Retinal pigment epithelial cell (primary cell): ENCODE results near the gene C5orf15.

Source experiments
- DNase-seq: peaks from one replicate; pipeline ENCODE4 v3.0.0-alpha.2; 2010; ENCODE audit warnings: low read depth
- H3K4me3 ChIP-seq: 2 replicates; pipeline ENCODE4 v1.5.1; 2011; ENCODE audit warnings: mild to moderate bottlenecking, low read length, control low read depth, moderate library complexity
- TF ChIP-seq, protein P1 (sequence below): conservative IDR thresholded peaks from 2 replicates; pipeline ENCODE4 v1.5.1; 2011; ENCODE audit warnings: low read depth, low read length, control low read depth, inconsistent platforms

The C5orf15 gene

DNA sequence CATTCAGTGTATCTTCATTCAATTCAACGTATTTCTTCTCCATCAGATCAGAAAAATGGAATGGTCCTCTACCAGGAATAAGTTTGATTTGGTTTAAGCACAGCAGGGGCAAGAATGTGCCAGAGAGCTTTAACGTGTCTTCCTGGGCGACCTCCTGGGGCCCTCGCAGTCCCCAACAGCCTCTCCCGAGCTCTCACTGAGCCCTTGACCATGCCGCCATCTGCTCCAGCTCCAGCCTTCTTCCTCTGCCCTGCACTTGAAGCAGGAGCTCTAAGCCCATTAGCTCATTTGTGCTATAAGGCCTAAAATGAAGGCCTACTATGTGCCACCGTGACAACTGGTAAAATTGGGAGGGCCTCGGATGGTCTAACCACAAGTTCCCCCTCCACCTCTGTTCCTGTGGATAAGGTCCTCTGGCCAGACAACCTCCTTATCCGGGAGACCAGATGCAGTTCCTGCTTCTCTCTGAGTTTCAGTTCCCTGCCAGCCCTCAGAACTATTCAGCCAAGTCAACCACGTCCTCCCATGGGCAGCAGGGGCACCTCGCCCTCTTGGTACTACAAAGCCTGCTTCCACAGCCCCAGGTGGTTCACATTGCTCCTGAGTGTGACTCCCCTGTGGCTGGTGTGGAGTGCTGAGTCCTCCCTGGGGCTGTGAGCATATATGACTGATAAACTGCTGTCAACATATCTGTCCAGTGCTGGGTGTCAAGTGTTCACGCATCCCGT lies 35.8 kb downstream of the C5orf15 start:
- no peak overlapping the region for H3K4me3 ChIP-seq
- TF ChIP-seq, protein P1, sequence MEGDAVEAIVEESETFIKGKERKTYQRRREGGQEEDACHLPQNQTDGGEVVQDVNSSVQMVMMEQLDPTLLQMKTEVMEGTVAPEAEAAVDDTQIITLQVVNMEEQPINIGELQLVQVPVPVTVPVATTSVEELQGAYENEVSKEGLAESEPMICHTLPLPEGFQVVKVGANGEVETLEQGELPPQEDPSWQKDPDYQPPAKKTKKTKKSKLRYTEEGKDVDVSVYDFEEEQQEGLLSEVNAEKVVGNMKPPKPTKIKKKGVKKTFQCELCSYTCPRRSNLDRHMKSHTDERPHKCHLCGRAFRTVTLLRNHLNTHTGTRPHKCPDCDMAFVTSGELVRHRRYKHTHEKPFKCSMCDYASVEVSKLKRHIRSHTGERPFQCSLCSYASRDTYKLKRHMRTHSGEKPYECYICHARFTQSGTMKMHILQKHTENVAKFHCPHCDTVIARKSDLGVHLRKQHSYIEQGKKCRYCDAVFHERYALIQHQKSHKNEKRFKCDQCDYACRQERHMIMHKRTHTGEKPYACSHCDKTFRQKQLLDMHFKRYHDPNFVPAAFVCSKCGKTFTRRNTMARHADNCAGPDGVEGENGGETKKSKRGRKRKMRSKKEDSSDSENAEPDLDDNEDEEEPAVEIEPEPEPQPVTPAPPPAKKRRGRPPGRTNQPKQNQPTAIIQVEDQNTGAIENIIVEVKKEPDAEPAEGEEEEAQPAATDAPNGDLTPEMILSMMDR: no peak
- no peak for DNase-seq

DNA sequence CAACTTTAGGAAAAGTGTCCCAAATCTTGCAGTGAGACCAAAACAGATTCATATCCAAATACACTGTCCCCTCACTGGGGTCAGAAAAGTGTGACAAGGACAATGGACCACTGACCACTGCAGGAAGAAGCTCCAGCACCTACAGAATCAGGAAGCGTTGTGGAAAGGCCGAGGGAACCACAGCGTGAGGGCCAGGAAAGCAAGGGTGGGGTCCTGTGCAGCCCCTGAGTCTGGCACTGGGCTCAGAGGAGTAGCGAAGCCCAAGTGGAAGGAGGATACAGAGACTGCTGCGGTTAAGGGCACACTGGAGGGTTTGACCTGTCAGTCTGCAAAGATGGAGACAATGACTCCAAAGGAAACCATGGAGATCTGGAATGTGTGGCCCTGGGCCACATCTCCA lies 36.9 kb downstream of the C5orf15 start:
- TF ChIP-seq, protein P1: no peak
- no peak for DNase-seq

DNA sequence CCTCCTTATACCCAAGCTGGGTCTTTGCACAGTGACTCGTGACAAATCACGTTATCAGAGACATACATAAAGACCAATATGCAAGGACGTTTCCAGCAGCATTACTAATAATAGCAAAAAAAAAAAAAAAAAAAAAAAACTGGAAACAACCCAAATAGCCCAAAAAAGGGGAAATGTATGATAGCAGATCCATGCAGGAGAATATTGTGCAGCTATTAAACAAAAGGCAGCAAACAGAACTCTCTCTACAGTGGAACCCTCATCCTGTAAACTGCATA lies 37.7 kb downstream of the C5orf15 start:
- TF ChIP-seq, protein P1: no peak
- no peak overlapping the region for H3K4me3 ChIP-seq

More for the DNA sequence above, 36.9 kb downstream of the C5orf15 start:
- no peak overlapping the region for H3K4me3 ChIP-seq

DNA sequence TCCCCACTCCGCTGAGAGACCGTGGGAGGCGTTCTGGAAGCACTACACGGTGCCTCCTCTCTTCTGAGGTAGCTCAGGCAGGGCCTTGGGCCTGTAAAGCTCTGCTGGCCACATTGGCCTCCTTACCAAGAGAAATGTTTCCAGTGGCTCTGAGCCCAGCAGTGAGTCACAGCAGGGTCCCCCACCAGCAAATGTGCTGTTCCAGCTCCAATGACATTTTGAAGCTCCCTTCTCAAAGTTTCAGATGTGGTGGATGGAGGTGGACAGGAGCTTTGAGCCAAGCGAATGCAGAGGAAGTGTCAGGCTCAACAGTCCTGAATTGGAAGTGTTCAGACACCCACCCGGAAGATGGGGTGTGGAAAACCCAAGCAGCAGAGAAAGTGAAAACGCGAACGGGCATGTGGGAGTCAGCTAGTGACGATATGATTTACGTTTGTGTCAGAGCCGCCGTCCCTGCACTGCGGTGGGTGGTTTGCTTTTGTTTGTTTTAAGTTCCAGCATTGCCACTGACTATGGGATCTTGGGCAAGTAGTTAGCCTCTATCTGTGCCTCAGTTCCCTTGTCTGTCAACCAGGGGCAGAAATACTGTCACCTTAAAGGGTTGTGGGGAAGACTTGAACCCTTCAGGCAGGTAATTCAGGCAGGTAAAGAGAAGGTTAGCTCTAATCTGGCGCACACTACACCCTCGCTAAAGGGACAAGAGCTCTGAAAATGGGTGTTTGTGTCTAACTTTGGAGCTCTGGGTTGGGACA lies 38.2 kb downstream of the C5orf15 start:
- no peak for DNase-seq
- H3K4me3 ChIP-seq: no peak overlapping the region

More for the DNA sequence above, 37.7 kb downstream of the C5orf15 start:
- DNase-seq: no peak

DNA sequence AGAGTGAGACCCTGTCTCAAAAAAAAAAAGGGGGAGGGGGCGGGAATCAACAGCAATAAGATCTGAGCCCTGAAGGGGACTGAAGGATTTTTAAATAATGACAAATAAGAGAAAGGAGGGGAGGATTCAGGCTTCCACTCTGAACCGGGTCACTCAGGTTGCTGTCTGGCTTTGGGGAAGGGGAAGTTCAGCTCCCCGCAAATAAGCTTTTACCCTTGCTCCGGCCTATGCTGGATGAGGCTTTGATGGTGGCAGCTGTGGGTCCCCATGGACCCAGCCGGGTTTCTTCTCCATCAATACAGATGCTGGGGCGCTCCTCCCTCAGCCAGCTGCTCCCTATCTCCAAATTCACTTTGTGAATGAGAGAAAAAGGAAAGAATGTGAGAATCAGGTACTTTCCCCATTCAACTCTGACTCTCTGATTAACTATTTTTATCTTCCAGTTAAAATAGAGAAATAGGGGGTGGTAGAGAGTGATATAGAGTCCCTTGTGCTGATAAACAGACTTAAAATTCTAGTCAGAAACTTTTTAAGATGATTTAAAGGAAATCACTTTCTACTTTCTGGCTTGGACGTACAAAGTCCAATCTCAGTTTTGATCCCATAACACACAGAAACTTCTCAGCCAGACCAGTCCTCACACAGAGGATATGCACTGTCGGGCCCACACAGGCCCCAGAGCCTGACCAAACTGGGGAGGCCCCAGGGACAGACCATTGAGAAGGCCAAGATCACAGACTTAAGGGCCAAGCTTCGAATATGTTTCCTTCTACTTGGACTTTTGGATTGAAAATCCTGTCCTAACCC lies 39.6 kb downstream of the C5orf15 start:
- TF ChIP-seq, protein P1: no peak
- no peak for DNase-seq
- no peak overlapping the region for H3K4me3 ChIP-seq

More for the DNA sequence above, 38.2 kb downstream of the C5orf15 start:
- TF ChIP-seq, protein P1: no peak

DNA sequence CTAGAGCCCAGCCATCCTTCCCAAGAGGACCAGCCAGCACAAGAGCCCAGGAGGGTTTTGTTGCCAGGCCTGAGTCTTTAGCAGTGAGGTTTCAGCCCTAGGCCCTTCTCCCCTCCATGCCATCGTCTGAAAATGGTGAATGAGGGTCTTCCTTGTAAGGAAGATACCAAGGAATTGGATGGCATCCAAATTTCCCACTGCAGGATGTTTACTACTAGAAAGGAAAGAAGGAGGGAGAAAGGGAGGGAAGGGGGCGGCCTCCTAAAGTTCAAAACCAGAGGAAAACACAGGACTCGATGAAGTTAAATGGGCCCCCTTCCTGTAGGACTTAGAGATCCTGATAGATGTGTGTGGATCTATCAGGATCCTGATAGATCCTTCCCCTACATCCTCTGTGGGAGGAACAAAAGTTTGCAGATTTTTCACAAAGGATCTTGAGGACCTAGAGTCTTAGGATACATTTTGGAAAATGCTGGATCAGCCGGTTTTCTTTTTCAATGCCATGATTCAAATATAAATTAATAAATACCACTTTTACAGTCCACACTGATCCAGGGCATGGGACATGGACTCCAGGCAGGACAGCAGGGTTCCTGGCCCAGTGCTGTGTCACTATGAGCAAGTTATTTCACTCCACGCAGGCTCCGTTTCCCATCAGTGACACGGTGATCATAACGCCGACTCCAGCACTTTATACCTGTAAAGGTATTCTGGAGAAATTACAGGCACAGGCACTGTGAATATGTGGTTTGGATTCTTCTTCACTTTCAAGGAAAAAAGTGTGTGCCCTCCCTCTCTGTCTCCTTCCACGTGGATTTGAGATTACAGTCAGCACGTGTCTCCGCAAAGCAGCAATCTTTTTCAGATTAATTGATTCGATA lies 40.9 kb downstream of the C5orf15 start:
- no peak for DNase-seq
- H3K4me3 ChIP-seq: no peak overlapping the region
- TF ChIP-seq, protein P1: no peak
